Measurements from ENCODE around the gene LIN9. TPM values are rescaled to one million over a fixed set of nuclear protein-coding genes. Genes with fewer than 3 reads are reported as not detected.

The LIN9 gene
- total and polyA plus RNA-seq, 2 of the 13 experiments (the other 11 are each of a cell fraction or from before 2014, with no cell fraction given) = 3.0 to 10.0 TPM

GRCh38 chr1:226223157-226223785 is 85.7 kb downstream of the LIN9 start, which contains the start of gene MIXL1 (continued):
- TF ChIP-seq PRDM10 (CRISPR knock-in tag; IDR thresholded peaks at IDR 0.05; ENCODE audit: low read depth) (peak; percentile 41; the same call in 1 of the 2 replicates), ZNF792 (CRISPR knock-in tag; IDR thresholded peaks at IDR 0.05) (0 out of 2 replicates have a peak, but pooled peaks have one; percentile 64), PHF21A (CRISPR knock-in tag; IDR thresholded peaks at IDR 0.05) (peak; percentile 92), CAMTA2 (CRISPR knock-in tag; IDR thresholded peaks at IDR 0.05; ENCODE audit: borderline replicate concordance) (no peak), HDAC1 (CRISPR knock-in tag; IDR thresholded peaks at IDR 0.05) (peak; percentile 64), HNF4A (CRISPR knock-in tag; IDR thresholded peaks at IDR 0.05) (peak; percentile 83), ZBTB34 (CRISPR knock-in tag; IDR thresholded peaks at IDR 0.05) (peak; percentile 35; the same call in 1 of the 2 replicates), MYPOP (CRISPR knock-in tag; IDR thresholded peaks at IDR 0.05) (peak; percentile 10; the same call in 1 of the 2 replicates), POGZ (CRISPR knock-in tag; IDR thresholded peaks at IDR 0.05) (peak; percentile 61; the same call in 1 of the 2 replicates), TBX3 (IDR thresholded peaks at IDR 0.05; ENCODE audit: borderline replicate concordance) (peak; percentile 51; the same call in 1 of the 2 replicates), KLF12 (CRISPR knock-in tag; IDR thresholded peaks at IDR 0.05; ENCODE audit: borderline replicate concordance) (peak; percentile 45), ARNT2 (CRISPR knock-in tag; IDR thresholded peaks at IDR 0.05; ENCODE audit: low read depth) (no peak)
- TF ChIP-seq, protein P1, sequence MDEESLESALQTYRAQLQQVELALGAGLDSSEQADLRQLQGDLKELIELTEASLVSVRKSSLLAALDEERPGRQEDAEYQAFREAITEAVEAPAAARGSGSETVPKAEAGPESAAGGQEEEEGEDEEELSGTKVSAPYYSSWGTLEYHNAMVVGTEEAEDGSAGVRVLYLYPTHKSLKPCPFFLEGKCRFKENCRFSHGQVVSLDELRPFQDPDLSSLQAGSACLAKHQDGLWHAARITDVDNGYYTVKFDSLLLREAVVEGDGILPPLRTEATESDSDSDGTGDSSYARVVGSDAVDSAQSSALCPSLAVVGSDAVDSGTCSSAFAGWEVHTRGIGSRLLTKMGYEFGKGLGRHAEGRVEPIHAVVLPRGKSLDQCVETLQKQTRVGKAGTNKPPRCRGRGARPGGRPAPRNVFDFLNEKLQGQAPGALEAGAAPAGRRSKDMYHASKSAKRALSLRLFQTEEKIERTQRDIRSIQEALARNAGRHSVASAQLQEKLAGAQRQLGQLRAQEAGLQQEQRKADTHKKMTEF (CRISPR knock-in tag; IDR thresholded peaks at IDR 0.05) = peak; percentile 50; the same call in 1 of the 2 replicates
- TF ChIP-seq, protein P2, sequence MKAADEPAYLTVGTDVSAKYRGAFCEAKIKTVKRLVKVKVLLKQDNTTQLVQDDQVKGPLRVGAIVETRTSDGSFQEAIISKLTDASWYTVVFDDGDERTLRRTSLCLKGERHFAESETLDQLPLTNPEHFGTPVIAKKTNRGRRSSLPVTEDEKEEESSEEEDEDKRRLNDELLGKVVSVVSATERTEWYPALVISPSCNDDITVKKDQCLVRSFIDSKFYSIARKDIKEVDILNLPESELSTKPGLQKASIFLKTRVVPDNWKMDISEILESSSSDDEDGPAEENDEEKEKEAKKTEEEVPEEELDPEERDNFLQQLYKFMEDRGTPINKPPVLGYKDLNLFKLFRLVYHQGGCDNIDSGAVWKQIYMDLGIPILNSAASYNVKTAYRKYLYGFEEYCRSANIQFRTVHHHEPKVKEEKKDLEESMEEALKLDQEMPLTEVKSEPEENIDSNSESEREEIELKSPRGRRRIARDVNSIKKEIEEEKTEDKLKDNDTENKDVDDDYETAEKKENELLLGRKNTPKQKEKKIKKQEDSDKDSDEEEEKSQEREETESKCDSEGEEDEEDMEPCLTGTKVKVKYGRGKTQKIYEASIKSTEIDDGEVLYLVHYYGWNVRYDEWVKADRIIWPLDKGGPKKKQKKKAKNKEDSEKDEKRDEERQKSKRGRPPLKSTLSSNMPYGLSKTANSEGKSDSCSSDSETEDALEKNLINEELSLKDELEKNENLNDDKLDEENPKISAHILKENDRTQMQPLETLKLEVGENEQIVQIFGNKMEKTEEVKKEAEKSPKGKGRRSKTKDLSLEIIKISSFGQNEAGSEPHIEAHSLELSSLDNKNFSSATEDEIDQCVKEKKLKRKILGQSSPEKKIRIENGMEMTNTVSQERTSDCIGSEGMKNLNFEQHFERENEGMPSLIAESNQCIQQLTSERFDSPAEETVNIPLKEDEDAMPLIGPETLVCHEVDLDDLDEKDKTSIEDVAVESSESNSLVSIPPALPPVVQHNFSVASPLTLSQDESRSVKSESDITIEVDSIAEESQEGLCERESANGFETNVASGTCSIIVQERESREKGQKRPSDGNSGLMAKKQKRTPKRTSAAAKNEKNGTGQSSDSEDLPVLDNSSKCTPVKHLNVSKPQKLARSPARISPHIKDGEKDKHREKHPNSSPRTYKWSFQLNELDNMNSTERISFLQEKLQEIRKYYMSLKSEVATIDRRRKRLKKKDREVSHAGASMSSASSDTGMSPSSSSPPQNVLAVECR (CRISPR knock-in tag; IDR thresholded peaks at IDR 0.05; ENCODE audit: borderline replicate concordance) = peak; percentile 69; the same call in 1 of the 2 replicates
- TF ChIP-seq, protein P3, sequence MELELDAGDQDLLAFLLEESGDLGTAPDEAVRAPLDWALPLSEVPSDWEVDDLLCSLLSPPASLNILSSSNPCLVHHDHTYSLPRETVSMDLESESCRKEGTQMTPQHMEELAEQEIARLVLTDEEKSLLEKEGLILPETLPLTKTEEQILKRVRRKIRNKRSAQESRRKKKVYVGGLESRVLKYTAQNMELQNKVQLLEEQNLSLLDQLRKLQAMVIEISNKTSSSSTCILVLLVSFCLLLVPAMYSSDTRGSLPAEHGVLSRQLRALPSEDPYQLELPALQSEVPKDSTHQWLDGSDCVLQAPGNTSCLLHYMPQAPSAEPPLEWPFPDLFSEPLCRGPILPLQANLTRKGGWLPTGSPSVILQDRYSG (CRISPR knock-in tag; IDR thresholded peaks at IDR 0.05) = no peak
